ENCODE measurements around the gene TMEM178A. TPM values are rescaled to one million over a fixed set of nuclear protein-coding genes. Genes with fewer than 3 reads are reported as not detected.

Gene TMEM178A
- total and polyA plus RNA-seq, 12 donors = 0.58 to 6.2 (median 2.5) TPM

- no peak for TF ChIP-seq CTCF (IDR thresholded peaks at IDR 0.05)
- ATAC-seq (no peak), DNase-seq (no peak)
- Histone ChIP-seq H3K36me3 (no peaks in the 10 kb centered on the region), H3K9me3 (peaks cover 0 to 2% (median 0%) of the 10 kb centered on the region in 11 donors), H3K27ac (no peak overlapping the region), H3K4me3 (no peak overlapping the region), H3K4me1 (peaks cover 0 to 2% (median 0%) of the 10 kb centered on the region in 9 donors), H3K27me3 (peaks cover 0 to 12% (median 0%) of the 10 kb centered on the region in 7 donors)
- intact Hi-C loops (cut with DNase I) = no loop called here
- 95% methylated on average over 7 of the region's 7 CpGs for WGBS, 2 donors
Measured at GRCh38 chr2:39673018-39673417, 7.3 kb downstream of the TMEM178A start.

- peaks cover 0 to 8% (median 0%) of the 10 kb centered on the region in 7 donors for H3K27me3 ChIP-seq
- WGBS, 2 donors = 98 to 100% methylated on average over 7 of the region's 7 CpGs
- H3K36me3 ChIP-seq = no peaks in the 10 kb centered on the region
- peaks cover 0 to 3% (median 0%) of the 10 kb centered on the region in 9 donors for H3K4me1 ChIP-seq
- ATAC-seq (no peak), DNase-seq (no peak)
- no peak for TF ChIP-seq CTCF (IDR thresholded peaks at IDR 0.05)
- no peak overlapping the region for H3K4me3 ChIP-seq
- intact Hi-C loops (cut with DNase I) = no loop called here
- H3K27ac ChIP-seq = no peak overlapping the region
- H3K9me3 ChIP-seq = peaks cover 0 to 8% (median 0%) of the 10 kb centered on the region in 11 donors
Measured at GRCh38 chr2:39676342-39676741, 10.6 kb downstream of the TMEM178A start.

- ATAC-seq (no peak), DNase-seq (no peak)
- Histone ChIP-seq H3K36me3 (no peaks in the 10 kb centered on the region), H3K4me1 (peaks cover 0 to 21% (median 13%) of the 10 kb centered on the region in 9 donors), H3K27me3 (no peaks in the 10 kb centered on the region), H3K27ac (no peak overlapping the region), H3K9me3 (peaks cover 0 to 8% (median 0%) of the 10 kb centered on the region in 11 donors), H3K4me3 (no peak overlapping the region)
- WGBS, 2 donors = 95 to 98% methylated on average over 2 of the region's 2 CpGs
- no peak for TF ChIP-seq CTCF (IDR thresholded peaks at IDR 0.05)
- intact Hi-C loops (cut with DNase I) = no loop called here
Measured at GRCh38 chr2:39678170-39678569, 12.5 kb downstream of the TMEM178A start.

GRCh38 chr2:39679805-39680204 is 14.1 kb downstream of the TMEM178A start:
- peaks cover 0 to 29% (median 13%) of the 10 kb centered on the region in 9 donors for H3K4me1 ChIP-seq
- 46 to 53% methylated on average over 3 of the region's 3 CpGs for WGBS, 2 donors
- TF ChIP-seq CTCF (IDR thresholded peaks at IDR 0.05) = no peak
- peaks cover 0 to 8% (median 0%) of the 10 kb centered on the region in 11 donors for H3K9me3 ChIP-seq
- peak overlapping the region in 3 of 10 donors; percentile 15 to 23 (median 17) for H3K27ac ChIP-seq
- no peaks in the 10 kb centered on the region for H3K36me3 ChIP-seq
- H3K27me3 ChIP-seq = no peaks in the 10 kb centered on the region
- H3K4me3 ChIP-seq = no peak overlapping the region
- intact Hi-C loops (cut with DNase I) = no loop called here
- DNase-seq (no peak), ATAC-seq (peak in 5 of 8 donors; percentile 67 to 87 (median 78))
